ENCODE results near the gene MGST1.

DNA sequence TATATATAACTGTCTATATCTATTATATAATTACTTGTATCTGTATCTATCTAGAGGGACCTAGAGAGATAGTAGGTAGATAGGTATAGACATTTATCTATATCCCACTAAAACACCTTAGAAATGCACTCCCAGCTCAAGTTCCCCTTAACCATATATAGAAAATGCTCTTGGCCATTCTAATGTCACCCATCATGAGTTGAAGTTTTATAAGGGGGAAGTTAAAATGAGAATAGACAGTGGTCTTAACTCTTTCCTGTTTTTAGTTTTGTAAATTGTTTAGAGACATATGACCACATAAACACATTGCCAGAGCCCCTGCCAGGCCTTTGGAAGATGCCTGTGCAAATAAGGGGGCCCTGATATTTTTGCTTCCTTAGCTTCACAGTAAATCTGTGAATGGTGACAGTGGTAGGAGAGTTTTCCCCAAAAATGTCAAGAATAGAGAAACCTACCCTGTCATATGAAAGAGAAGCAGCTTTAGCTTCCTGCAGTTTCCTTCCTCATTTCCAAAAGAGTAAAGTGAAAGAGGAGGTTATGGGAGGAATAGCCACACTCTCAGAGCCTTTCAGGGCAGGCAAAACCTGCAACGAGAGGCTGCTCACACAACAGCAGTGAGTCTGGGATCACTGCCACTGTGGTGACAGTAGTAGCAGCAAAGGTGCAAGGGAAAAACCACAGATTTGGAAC lies 45.5 kb downstream of the MGST1 start:
- TF ChIP-seq GATA2 (IDR thresholded peaks at IDR 0.05; ENCODE audit: low read depth, low read length): no peak
- no peak for TF ChIP-seq GATA3 (IDR thresholded peaks at IDR 0.05; ENCODE audit: low read depth, low read length)
